Measurements from ENCODE around the gene TFPI.
"Not testable (repeated sequence)": the region's sequence is repeated elsewhere in the genome, so short reads cannot be mapped to it uniquely, and the experiment has no call there.

TFPI gene

GRCh38 chr2:187527262-187527661, 27.0 kb downstream of the TFPI start:
- no peak for DNase-seq (ENCODE audit: extremely low spot score)
- POLR2A ChIA-PET = no interaction called here

GRCh38 chr2:187526792-187527191, 27.4 kb downstream of the TFPI start:
- CTCF ChIA-PET = no interaction called here
- TF ChIP-seq NFRKB (IDR thresholded peaks at IDR 0.05) (no peak), LEF1 (IDR thresholded peaks at IDR 0.05; ENCODE audit: borderline replicate concordance) (no peak)
- POLR2A ChIA-PET = interaction anchor here (0.9 to 1.0 kb wide), 2 partner anchors 13 to 16 kb away, joined by 3 to 4 read pairs; no protein-coding TSS in a partner anchor
- no peak for DNase-seq (ENCODE audit: extremely low spot score)

More at GRCh38 chr2:187527262-187527661, 27.0 kb downstream of the TFPI start:
- TF ChIP-seq BHLHE40 (IDR thresholded peaks at IDR 0.05; ENCODE audit: borderline replicate concordance) = no peak
- no peak for TF ChIP-seq FOXA1 (IDR thresholded peaks at IDR 0.05)
- CTCF ChIA-PET = interaction anchor here (1.0 kb wide), 1 partner anchor 27 kb away, joined by 3 read pairs; no protein-coding TSS in a partner anchor

- POLR2A ChIA-PET = no interaction called here
- CTCF ChIA-PET = no interaction called here
- TF ChIP-seq ZNF384 (IDR thresholded peaks at IDR 0.05) = no peak
- TF ChIP-seq SP1 (IDR thresholded peaks at IDR 0.05) = no peak
- TF ChIP-seq FOXA1 (IDR thresholded peaks at IDR 0.05) = no peak
- no peak for TF ChIP-seq ARNT (IDR thresholded peaks at IDR 0.05)
- no peak for TF ChIP-seq NFRKB (IDR thresholded peaks at IDR 0.05)
- TF ChIP-seq L3MBTL2 (conservative IDR thresholded peaks at IDR 0.05) = no peak
- TF ChIP-seq ELF4 (IDR thresholded peaks at IDR 0.05) = no peak
- no peak for TF ChIP-seq SUZ12 (IDR thresholded peaks at IDR 0.05)
- TF ChIP-seq BHLHE40 (IDR thresholded peaks at IDR 0.05; ENCODE audit: borderline replicate concordance) = no peak
- TF ChIP-seq FOXK2 (IDR thresholded peaks at IDR 0.05) = no peak
- TF ChIP-seq FOXM1 (IDR thresholded peaks at IDR 0.05; ENCODE audit: borderline replicate concordance) = no peak
- TF ChIP-seq HDGF (IDR thresholded peaks at IDR 0.05; ENCODE audit: borderline replicate concordance) = no peak
- TF ChIP-seq CTBP1 (IDR thresholded peaks at IDR 0.05; ENCODE audit: borderline replicate concordance) = no peak
- TF ChIP-seq PKNOX1 (IDR thresholded peaks at IDR 0.05) = no peak; the same call in 1 of the 2 replicates
- no peak for TF ChIP-seq LEF1 (IDR thresholded peaks at IDR 0.05; ENCODE audit: borderline replicate concordance)
- DNase-seq (ENCODE audit: extremely low spot score) = no peak
These were observed 28.9 kb downstream of the TFPI start for GRCh38 chr2:187525163-187525900.

GRCh38 chr2:187523325-187523724, 30.9 kb downstream of the TFPI start:
- ChIA-PET POLR2A (no interaction called here), CTCF (no interaction called here)
- TF ChIP-seq BHLHE40 (IDR thresholded peaks at IDR 0.05; ENCODE audit: borderline replicate concordance) (no peak), SUZ12 (IDR thresholded peaks at IDR 0.05) (no peak), FOXA1 (IDR thresholded peaks at IDR 0.05) (no peak), HDGF (IDR thresholded peaks at IDR 0.05; ENCODE audit: borderline replicate concordance) (no peak), LEF1 (IDR thresholded peaks at IDR 0.05; ENCODE audit: borderline replicate concordance) (no peak), PKNOX1 (IDR thresholded peaks at IDR 0.05) (no peak), FOXM1 (IDR thresholded peaks at IDR 0.05; ENCODE audit: borderline replicate concordance) (no peak), ARNT (IDR thresholded peaks at IDR 0.05) (no peak), CTBP1 (IDR thresholded peaks at IDR 0.05; ENCODE audit: borderline replicate concordance) (no peak), ZNF384 (IDR thresholded peaks at IDR 0.05) (no peak), FOXK2 (IDR thresholded peaks at IDR 0.05) (no peak), NFRKB (IDR thresholded peaks at IDR 0.05) (no peak), TARDBP (IDR thresholded peaks at IDR 0.05) (no peak), ELF4 (IDR thresholded peaks at IDR 0.05) (no peak), SP1 (IDR thresholded peaks at IDR 0.05) (no peak), L3MBTL2 (conservative IDR thresholded peaks at IDR 0.05) (no peak)
- no peak for DNase-seq (ENCODE audit: extremely low spot score)

- no peak for DNase-seq (ENCODE audit: extremely low spot score)
- POLR2A ChIA-PET = interaction anchor here (0.5 kb wide), 1 partner anchor 845 kb away, joined by 3 read pairs; no protein-coding TSS in a partner anchor
These were observed 34.1 kb downstream of the TFPI start for GRCh38 chr2:187520121-187520624.

GRCh38 chr2:187519419-187520120, 34.7 kb downstream of the TFPI start:
- CTCF ChIA-PET = no interaction called here
- DNase-seq (ENCODE audit: extremely low spot score) = no peak
- no peak for TF ChIP-seq BHLHE40 (IDR thresholded peaks at IDR 0.05; ENCODE audit: borderline replicate concordance)
- no peak for TF ChIP-seq CTBP1 (IDR thresholded peaks at IDR 0.05; ENCODE audit: borderline replicate concordance)
- TF ChIP-seq TARDBP (IDR thresholded peaks at IDR 0.05) = no peak
- TF ChIP-seq SP1 (IDR thresholded peaks at IDR 0.05) = no peak
- POLR2A ChIA-PET = interaction anchor here (0.5 kb wide), 1 partner anchor 846 kb away, joined by 3 read pairs; no protein-coding TSS in a partner anchor

More at GRCh38 chr2:187520121-187520624, 34.1 kb downstream of the TFPI start:
- TF ChIP-seq HDGF (IDR thresholded peaks at IDR 0.05; ENCODE audit: borderline replicate concordance) (no peak), ELF4 (IDR thresholded peaks at IDR 0.05) (no peak), ARNT (IDR thresholded peaks at IDR 0.05) (no peak), BHLHE40 (IDR thresholded peaks at IDR 0.05; ENCODE audit: borderline replicate concordance) (no peak), L3MBTL2 (conservative IDR thresholded peaks at IDR 0.05) (no peak), LEF1 (IDR thresholded peaks at IDR 0.05; ENCODE audit: borderline replicate concordance) (no peak), FOXM1 (IDR thresholded peaks at IDR 0.05; ENCODE audit: borderline replicate concordance) (no peak)
- CTCF ChIA-PET = no interaction called here

GRCh38 chr2:187517750-187518361, 36.4 kb downstream of the TFPI start:
- CTCF ChIA-PET = interaction anchor here (0.6 kb wide), 1 partner anchor 22 kb away, joined by 3 read pairs; no protein-coding TSS in a partner anchor
- POLR2A ChIA-PET = not testable (repeated sequence)

GRCh38 chr2:187516630-187517510, 37.4 kb downstream of the TFPI start:
- CTCF ChIA-PET; POLR2A ChIA-PET; DNase-seq (ENCODE audit: extremely low spot score): not testable (repeated sequence)

More at GRCh38 chr2:187517750-187518361, 36.4 kb downstream of the TFPI start:
- not testable (repeated sequence) for DNase-seq (ENCODE audit: extremely low spot score)

All from HEK293T (cell line).